ENCODE results near the gene CCL2.
"Not testable (repeated sequence)": the region's sequence is repeated elsewhere in the genome, so short reads cannot be mapped to it uniquely, and the experiment has no call there.

Gene CCL2

GRCh38 chr17:34254651-34255380 is at the start of gene CCL2:
TSS of gene CCL2 (plus strand) at chr17:34255285. CDS start at chr17:34255350, 65 bp downstream.
- peak; percentile 83 for DNase-seq

- no peak for DNase-seq
These were observed 49.7 kb upstream of the CCL2 start for GRCh38 chr17:34205401-34205800.

GRCh38 chr17:34206569-34206968 is 48.5 kb upstream of the CCL2 start:
- no peak for DNase-seq

GRCh38 chr17:34207572-34207971 is 47.5 kb upstream of the CCL2 start:
- no peak for DNase-seq

- DNase-seq: no peak
These were observed 36.3 kb upstream of the CCL2 start for GRCh38 chr17:34218748-34219147.

GRCh38 chr17:34219405-34219804 is 35.7 kb upstream of the CCL2 start:
- no peak for DNase-seq

- DNase-seq: no peak
These were observed 34.9 kb upstream of the CCL2 start for GRCh38 chr17:34220045-34220751.

GRCh38 chr17:34220752-34221395 is 34.2 kb upstream of the CCL2 start:
- DNase-seq: no peak

GRCh38 chr17:34221411-34221810 is 33.7 kb upstream of the CCL2 start:
- DNase-seq: no peak

GRCh38 chr17:34222722-34223497 is 32.2 kb upstream of the CCL2 start:
- DNase-seq: no peak

GRCh38 chr17:34225046-34225445 is 30.0 kb upstream of the CCL2 start:
- no peak for DNase-seq

GRCh38 chr17:34226011-34226743 is 28.9 kb upstream of the CCL2 start:
- peak; percentile 12 for DNase-seq

- no peak for DNase-seq
These were observed 28.4 kb upstream of the CCL2 start for GRCh38 chr17:34226744-34227034.

GRCh38 chr17:34227293-34227692 is 27.8 kb upstream of the CCL2 start:
- DNase-seq: not testable (repeated sequence)

- DNase-seq: no peak
These were observed 27.4 kb upstream of the CCL2 start for GRCh38 chr17:34227707-34228106.

GRCh38 chr17:34228781-34229180 is 26.3 kb upstream of the CCL2 start:
- no peak for DNase-seq

- no peak for DNase-seq
These were observed 24.7 kb upstream of the CCL2 start for GRCh38 chr17:34230342-34230741.

GRCh38 chr17:34234616-34235015 is 20.5 kb upstream of the CCL2 start:
- no peak for DNase-seq

GRCh38 chr17:34235389-34236028 is 19.6 kb upstream of the CCL2 start:
- DNase-seq: no peak

- no peak for DNase-seq
These were observed 18.7 kb upstream of the CCL2 start for GRCh38 chr17:34236281-34236892.

GRCh38 chr17:34237458-34237857 is 17.6 kb upstream of the CCL2 start:
- DNase-seq: no peak

GRCh38 chr17:34241062-34241461 is 14.0 kb upstream of the CCL2 start:
- DNase-seq: peak; percentile 8

Data from NCI-H69 (cell line).